OCI-LY1 (cell line): ENCODE measurements around the gene BCL2.

Experiments
- H2AFZ ChIP-seq: fragments of 200-600 bp; sonication (generic), shearing (Covaris generic); 2 replicates; pipeline ENCODE4 v1.6.0; 2014; ENCODE audit warnings: antibody characterized with exemption, mild to moderate bottlenecking, low read length
- H3F3A ChIP-seq: fragments of 200-600 bp; sonication (generic), shearing (Covaris generic); 2 replicates; pipeline ENCODE4 v1.6.0; 2014; ENCODE audit warnings: mild to moderate bottlenecking, antibody characterized with exemption, low read length, moderate library complexity; ENCODE audit not compliant: insufficient read depth
- H3K27ac ChIP-seq: fragments of 200-600 bp; sonication (generic); 2 replicates; pipeline ENCODE4 v1.5.1; 2014; ENCODE audit warnings: low read length, mixed run types, mild to moderate bottlenecking, low read depth; ENCODE audit not compliant: poor library complexity, severe bottlenecking
- H3K27me3 ChIP-seq: fragments of 200-600 bp; sonication (generic); 2 replicates; pipeline ENCODE4 v1.6.0; 2014; ENCODE audit warnings: antibody characterized with exemption, mild to moderate bottlenecking, low read length, moderate library complexity; ENCODE audit not compliant: insufficient read depth
- H3K36me3 ChIP-seq: fragments of 200-600 bp; sonication (generic); 2 replicates; pipeline ENCODE4 v1.6.1; 2014; ENCODE audit warnings: mild to moderate bottlenecking, antibody characterized with exemption, low read length, moderate library complexity, mixed read lengths; ENCODE audit not compliant: insufficient read depth
- H3K4me1 ChIP-seq: fragments of 200-600 bp; sonication (generic); 2 replicates; pipeline ENCODE4 v1.5.1; 2014; ENCODE audit warnings: mild to moderate bottlenecking, low read length, moderate library complexity; ENCODE audit not compliant: insufficient read depth, severe bottlenecking
- H3K4me2 ChIP-seq: fragments of 200-600 bp; sonication (generic), shearing (Covaris generic); 2 replicates; pipeline ENCODE4 v1.6.1; 2014; ENCODE audit warnings: low read length
- H3K4me3 ChIP-seq: fragments of 200-600 bp; sonication (generic); 2 replicates; pipeline ENCODE4 v1.5.1; 2014; ENCODE audit warnings: low read length, low read depth, mild to moderate bottlenecking, mixed read lengths; ENCODE audit not compliant: poor library complexity, severe bottlenecking
- H3K79me2 ChIP-seq: fragments of 200-600 bp; shearing (Covaris generic); 2 replicates; pipeline ENCODE4 v1.6.1; 2016; ENCODE audit warnings: mixed run types, low read length, mixed read lengths; ENCODE audit not compliant: insufficient read depth
- H3K9ac ChIP-seq: fragments of 200-600 bp; sonication (generic), shearing (Covaris generic); 2 replicates; pipeline ENCODE4 v1.6.1; 2014; ENCODE audit warnings: mild to moderate bottlenecking, low read length, mixed read lengths
- H3K9me2 ChIP-seq: fragments of 200-600 bp; sonication (generic), shearing (Covaris generic); 2 replicates; pipeline ENCODE4 v1.6.1; 2014; ENCODE audit warnings: low read depth, mild to moderate bottlenecking, low read length, mixed read lengths
- H3K9me3 ChIP-seq: fragments of 200-600 bp; shearing (Covaris generic); 2 replicates; pipeline ENCODE4 v1.6.1; 2014; ENCODE audit warnings: low read length, mixed read lengths
- H4K20me1 ChIP-seq: fragments of 200-600 bp; sonication (generic), shearing (Covaris generic); 2 replicates; pipeline ENCODE4 v1.6.0; 2016; ENCODE audit warnings: mild to moderate bottlenecking, low read length; ENCODE audit not compliant: insufficient read depth
- EZH2 ChIP-seq: fragments of 200-600 bp; sonication (generic), shearing (Covaris generic); IDR thresholded peaks from 2 replicates; pipeline ENCODE4 v1.8.0; 2017; ENCODE audit warnings: borderline replicate concordance, mixed run types, mild to moderate bottlenecking, antibody characterized with exemption, low read length, moderate library complexity, mixed read lengths
- TF ChIP-seq, protein P1 (sequence below): fragments of 200-600 bp; sonication (generic), shearing (Covaris generic); IDR thresholded peaks from 2 replicates; pipeline ENCODE4 v1.5.1; 2017; ENCODE audit warnings: mild to moderate bottlenecking, antibody characterized with exemption, low read length, moderate library complexity, mixed read lengths

The BCL2 gene

DNA sequence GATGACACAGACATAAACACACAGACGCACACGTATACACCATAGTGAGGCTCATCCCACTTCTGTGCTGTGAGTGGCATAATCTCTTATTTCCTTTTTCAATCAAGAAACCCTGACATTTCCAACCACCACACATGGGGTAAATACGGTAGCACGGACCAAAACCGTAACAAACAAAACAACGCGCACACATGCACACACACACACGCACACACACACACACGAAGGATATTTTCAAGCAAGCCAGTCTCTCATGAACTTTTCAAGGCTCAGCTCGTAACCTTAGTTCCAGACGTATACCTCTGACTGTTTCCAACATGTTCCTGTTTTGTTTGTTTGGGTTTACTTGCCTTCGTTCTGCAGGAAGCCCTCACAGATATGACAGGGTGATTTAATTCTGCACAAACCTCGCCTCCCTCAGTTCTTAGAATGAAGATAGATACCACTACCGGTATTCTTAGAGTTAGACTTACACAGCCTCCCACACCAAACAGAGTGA, 119.8 kb downstream of the BCL2 start:
- H3K9me3 ChIP-seq = no peaks in the 10 kb centered on the region
- no peaks in the 10 kb centered on the region for H3K27me3 ChIP-seq
- TF ChIP-seq, protein P1, sequence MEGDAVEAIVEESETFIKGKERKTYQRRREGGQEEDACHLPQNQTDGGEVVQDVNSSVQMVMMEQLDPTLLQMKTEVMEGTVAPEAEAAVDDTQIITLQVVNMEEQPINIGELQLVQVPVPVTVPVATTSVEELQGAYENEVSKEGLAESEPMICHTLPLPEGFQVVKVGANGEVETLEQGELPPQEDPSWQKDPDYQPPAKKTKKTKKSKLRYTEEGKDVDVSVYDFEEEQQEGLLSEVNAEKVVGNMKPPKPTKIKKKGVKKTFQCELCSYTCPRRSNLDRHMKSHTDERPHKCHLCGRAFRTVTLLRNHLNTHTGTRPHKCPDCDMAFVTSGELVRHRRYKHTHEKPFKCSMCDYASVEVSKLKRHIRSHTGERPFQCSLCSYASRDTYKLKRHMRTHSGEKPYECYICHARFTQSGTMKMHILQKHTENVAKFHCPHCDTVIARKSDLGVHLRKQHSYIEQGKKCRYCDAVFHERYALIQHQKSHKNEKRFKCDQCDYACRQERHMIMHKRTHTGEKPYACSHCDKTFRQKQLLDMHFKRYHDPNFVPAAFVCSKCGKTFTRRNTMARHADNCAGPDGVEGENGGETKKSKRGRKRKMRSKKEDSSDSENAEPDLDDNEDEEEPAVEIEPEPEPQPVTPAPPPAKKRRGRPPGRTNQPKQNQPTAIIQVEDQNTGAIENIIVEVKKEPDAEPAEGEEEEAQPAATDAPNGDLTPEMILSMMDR = no peak
- no peak for TF ChIP-seq EZH2
- no peaks in the 10 kb centered on the region for H3K9me2 ChIP-seq
- peaks cover 26% of the 10 kb centered on the region for H3K4me1 ChIP-seq
- no peak overlapping the region for H3K4me2 ChIP-seq
- peaks cover 66% of the 10 kb centered on the region for H3K79me2 ChIP-seq
- H3K27ac ChIP-seq = peak overlapping the region; percentile 17
- H3K9ac ChIP-seq = no peak overlapping the region
- no peaks in the 10 kb centered on the region for H3F3A ChIP-seq
- no peak overlapping the region for H3K4me3 ChIP-seq
- H3K36me3 ChIP-seq = peaks cover 24% of the 10 kb centered on the region
- no peak overlapping the region for H2AFZ ChIP-seq
- no peaks in the 10 kb centered on the region for H4K20me1 ChIP-seq

DNA sequence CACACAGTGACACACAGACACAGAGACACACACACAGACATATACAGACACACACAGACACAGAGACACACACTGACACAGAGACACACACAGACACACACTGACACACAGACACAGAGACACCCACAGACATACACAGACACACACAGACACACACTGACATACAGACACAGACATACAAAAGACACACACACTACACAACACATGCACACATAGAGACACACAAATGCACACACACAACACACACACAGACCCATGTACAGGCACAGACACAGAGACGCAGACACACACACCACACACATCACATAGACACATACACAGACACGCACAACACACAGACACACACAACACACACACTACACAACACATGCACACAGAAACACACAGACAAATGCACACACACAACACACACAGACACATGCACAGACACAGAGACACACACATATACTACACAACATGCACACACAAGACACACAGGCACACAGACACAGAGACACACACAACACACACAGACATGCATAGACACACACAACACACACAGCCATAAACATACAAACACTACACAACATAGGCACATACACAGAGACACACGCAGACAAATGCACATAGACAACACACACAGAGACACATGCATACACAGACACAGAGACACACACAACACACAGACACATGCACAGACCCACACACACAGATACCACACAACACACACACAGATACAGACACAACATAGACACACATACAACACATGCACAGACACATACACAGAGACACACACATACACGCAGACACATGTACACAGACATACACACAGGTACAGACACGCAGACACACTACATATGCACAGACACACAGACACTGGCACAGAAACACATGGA, 120.5 kb downstream of the BCL2 start:
- H3K79me2 ChIP-seq = peaks cover 59% of the 10 kb centered on the region
- H3K27ac ChIP-seq = peak overlapping the region; percentile 17
- no peak overlapping the region for H2AFZ ChIP-seq
- H4K20me1 ChIP-seq = no peaks in the 10 kb centered on the region
- no peak overlapping the region for H3K4me3 ChIP-seq
- H3K36me3 ChIP-seq = peaks cover 19% of the 10 kb centered on the region
- no peak for TF ChIP-seq EZH2
- TF ChIP-seq, protein P1 = no peak
- H3K9me3 ChIP-seq = no peaks in the 10 kb centered on the region
- no peaks in the 10 kb centered on the region for H3F3A ChIP-seq
- H3K4me1 ChIP-seq = peaks cover 26% of the 10 kb centered on the region
- no peak overlapping the region for H3K4me2 ChIP-seq
- H3K27me3 ChIP-seq = no peaks in the 10 kb centered on the region
- no peak overlapping the region for H3K9ac ChIP-seq
- H3K9me2 ChIP-seq = no peaks in the 10 kb centered on the region

DNA sequence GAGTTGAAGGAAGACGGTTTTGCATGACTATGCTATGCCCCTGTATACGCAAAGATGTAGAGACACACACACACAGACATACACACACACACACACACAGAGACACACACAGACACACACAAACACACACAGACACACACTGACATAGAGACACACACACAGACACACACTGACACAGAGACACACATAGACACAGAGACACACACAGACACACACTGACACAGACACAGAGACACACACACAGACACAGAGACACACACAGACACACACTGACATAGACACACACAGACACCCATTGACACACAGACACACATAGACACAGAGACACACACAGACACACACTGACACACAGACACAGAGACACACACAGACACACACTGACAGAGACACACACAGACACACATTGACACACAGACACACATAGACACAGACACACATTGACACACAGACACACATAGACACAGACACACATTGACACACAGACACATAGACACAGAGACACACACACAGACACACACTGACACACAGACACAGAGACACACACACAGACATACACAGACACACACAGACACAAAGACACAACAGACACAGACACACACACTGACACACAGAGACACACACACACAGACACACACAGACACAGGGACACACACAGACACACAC, 121.3 kb downstream of the BCL2 start:
- Histone ChIP-seq H2AFZ (no peak overlapping the region), H3K4me2 (no peak overlapping the region)
- TF ChIP-seq, protein P1 = no peak
- TF ChIP-seq EZH2 = no peak

More for the DNA sequence above, 121.3 kb downstream of the BCL2 start:
- Histone ChIP-seq H3K9me2 (no peaks in the 10 kb centered on the region), H3K9ac (no peak overlapping the region), H3K4me3 (no peak overlapping the region), H3K27ac (peak overlapping the region; percentile 57), H3K36me3 (peaks cover 10% of the 10 kb centered on the region), H3K4me1 (peaks cover 31% of the 10 kb centered on the region), H3F3A (no peaks in the 10 kb centered on the region), H3K27me3 (no peaks in the 10 kb centered on the region), H3K79me2 (peaks cover 55% of the 10 kb centered on the region), H4K20me1 (no peaks in the 10 kb centered on the region), H3K9me3 (no peaks in the 10 kb centered on the region)
